Dendritic cell treated with granulocyte-macrophage colony-stimulating factor and Interleukin-4, amounts not matched to agents 40 ng/mL and 50 ng/mL, for 4 days (primary cell): ENCODE results near the gene HOXA6.

Source experiments
- H3K27ac Mint-ChIP-seq: one replicate; pipeline ENCODE4 v1.8.0; 2022; ENCODE audit warnings: mild to moderate bottlenecking, mixed read lengths
- H3K27me3 Mint-ChIP-seq: one replicate; pipeline ENCODE4 v1.8.0; 2022; ENCODE audit warnings: mild to moderate bottlenecking, mixed read lengths
- H3K36me3 Mint-ChIP-seq: one replicate; pipeline ENCODE4 v1.8.0; 2022; ENCODE audit warnings: low read depth, mixed read lengths
- H3K4me1 Mint-ChIP-seq: one replicate; pipeline ENCODE4 v1.8.0; 2022; ENCODE audit warnings: low read depth, mixed read lengths
- H3K4me3 Mint-ChIP-seq: one replicate; pipeline ENCODE4 v1.8.0; 2022; ENCODE audit warnings: mild to moderate bottlenecking, moderate library complexity, mixed read lengths
- H3K9me3 Mint-ChIP-seq: one replicate; pipeline ENCODE4 v1.8.0; 2022; ENCODE audit warnings: mixed read lengths
- intact Hi-C: fragments of 100-400 bp; cut with micrococcal nuclease; formaldehyde crosslinking; loops from one replicate; pipeline ENCODE4 v1.15.0; 2022

HOXA6 gene

DNA sequence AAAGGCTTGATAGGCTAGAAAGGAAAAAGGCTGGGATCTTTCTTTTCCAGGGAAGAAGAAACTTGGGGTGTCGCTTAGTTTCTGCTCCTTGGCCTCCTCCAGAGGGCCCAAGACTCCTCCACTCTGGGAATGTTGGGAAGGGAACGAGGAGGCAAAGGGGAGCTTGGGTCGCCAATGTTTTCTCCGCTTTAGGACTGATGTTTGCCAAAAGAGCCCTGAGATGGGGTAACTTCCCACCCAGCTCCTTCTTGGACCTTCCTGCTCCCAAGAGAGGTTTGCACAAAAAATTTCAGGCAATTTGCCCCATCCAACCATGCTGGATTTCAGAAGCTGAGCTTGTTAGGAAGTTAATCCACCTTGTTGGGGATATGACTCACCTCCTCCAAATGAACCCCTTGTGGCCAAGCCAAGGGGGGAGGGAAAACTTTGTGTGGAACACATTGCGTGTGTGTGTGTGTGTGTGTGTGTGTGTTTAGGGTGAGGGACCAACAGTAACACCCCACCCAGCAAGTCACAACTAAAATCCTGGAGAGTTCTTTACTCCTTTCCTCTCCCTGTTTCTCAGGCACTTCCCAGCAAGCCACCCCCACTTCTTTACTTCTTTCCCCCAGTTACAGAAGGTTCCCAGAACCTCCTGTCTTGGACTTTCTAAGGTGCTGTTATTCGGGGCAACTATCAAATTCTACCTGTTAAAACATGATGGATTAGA, 36.4 kb downstream of the HOXA6 start:
- H3K36me3 Mint-ChIP-seq = peaks cover 6% of the 10 kb centered on the region
- intact Hi-C loops = no loop called here
- peaks cover 16% of the 10 kb centered on the region for H3K27me3 Mint-ChIP-seq
- no peak overlapping the region for H3K4me3 Mint-ChIP-seq
- no peak overlapping the region for H3K27ac Mint-ChIP-seq
- peaks cover 8% of the 10 kb centered on the region for H3K9me3 Mint-ChIP-seq
- no peaks in the 10 kb centered on the region for H3K4me1 Mint-ChIP-seq

DNA sequence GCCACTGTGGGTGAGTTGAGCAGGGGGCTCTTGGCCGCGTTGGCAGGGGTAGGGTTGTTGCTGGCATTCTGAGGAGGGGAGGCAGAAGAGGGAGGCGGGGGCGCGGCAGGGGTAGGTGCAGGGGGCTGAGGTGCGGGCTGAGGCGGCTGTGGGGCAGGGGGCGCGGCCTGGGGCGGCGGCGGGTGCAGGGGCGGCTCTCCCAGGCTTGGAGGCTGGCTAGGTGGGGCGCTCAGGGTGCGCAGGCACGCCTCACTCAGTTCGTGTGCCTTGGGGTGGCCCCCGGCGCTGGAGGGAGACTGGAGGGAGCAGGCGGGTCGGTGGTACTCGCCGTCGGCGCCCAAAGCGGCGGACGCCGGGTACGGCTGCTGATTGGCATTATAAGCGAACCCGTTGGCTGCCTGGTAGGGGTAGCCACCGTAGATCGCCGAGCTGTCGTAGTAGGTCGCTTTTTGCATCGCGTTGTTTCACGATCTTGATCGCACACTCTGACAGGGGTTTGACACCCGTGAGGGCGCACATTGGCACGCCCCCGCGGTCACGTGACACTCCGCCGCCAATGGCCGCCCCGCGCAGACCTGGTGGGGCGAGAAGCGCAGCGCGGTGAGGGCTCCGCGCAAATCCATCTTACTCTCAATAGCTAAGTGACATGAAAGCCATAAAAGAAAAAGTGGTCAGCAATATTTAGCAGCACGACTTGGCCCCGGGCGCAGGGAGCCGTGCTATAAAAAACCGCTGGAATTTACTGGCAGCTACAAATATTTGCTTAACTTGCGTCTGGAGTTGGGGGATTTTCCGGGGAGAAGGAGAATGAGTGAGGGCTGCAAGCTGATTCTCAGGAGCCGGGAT, 37.2 kb downstream of the HOXA6 start:
- Mint-ChIP-seq H3K36me3 (peaks cover 6% of the 10 kb centered on the region), H3K27me3 (peaks cover 24% of the 10 kb centered on the region), H3K4me1 (no peaks in the 10 kb centered on the region), H3K4me3 (no peak overlapping the region), H3K9me3 (peaks cover 8% of the 10 kb centered on the region), H3K27ac (no peak overlapping the region)
- intact Hi-C loops = no loop called here

DNA sequence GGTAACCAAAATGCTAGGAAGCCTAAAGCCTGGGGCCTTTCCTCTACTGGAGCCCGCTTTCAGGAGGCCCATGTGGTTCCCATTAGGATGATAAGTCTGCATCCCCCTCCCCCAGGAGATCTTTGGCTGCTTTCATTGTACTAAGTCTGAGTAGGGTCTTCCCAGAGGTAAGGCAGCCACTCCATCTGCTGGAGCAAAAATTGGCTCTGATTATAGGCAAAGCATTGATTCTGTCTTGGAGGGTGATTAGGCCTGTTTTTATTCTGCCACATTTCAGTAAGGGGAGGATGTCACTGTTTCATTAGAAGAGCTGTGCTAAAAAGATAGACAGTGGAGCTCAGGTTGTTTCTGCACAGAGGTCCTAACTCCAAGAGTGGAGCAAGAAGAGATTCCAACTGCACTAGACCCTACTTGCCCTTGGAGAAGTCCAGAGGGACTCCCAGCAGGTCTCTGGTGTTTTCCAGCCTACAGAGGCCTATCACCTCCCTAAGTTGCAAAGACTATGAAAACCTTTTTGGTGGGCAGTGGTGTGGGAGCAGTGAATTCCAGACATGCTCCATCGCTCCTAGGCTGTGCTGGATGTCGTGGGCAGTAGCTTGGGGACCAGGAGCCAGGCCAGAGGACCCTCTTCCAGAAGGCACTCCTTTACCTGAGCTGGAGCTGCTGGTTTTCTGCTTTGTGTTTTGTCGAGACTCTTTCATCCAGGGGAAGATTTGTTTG, 37.9 kb downstream of the HOXA6 start:
- H3K27me3 Mint-ChIP-seq = peaks cover 30% of the 10 kb centered on the region
- H3K4me3 Mint-ChIP-seq = no peak overlapping the region
- no peaks in the 10 kb centered on the region for H3K4me1 Mint-ChIP-seq
- no peak overlapping the region for H3K27ac Mint-ChIP-seq
- peaks cover 6% of the 10 kb centered on the region for H3K36me3 Mint-ChIP-seq
- intact Hi-C loops = no loop called here
- H3K9me3 Mint-ChIP-seq = peaks cover 8% of the 10 kb centered on the region

DNA sequence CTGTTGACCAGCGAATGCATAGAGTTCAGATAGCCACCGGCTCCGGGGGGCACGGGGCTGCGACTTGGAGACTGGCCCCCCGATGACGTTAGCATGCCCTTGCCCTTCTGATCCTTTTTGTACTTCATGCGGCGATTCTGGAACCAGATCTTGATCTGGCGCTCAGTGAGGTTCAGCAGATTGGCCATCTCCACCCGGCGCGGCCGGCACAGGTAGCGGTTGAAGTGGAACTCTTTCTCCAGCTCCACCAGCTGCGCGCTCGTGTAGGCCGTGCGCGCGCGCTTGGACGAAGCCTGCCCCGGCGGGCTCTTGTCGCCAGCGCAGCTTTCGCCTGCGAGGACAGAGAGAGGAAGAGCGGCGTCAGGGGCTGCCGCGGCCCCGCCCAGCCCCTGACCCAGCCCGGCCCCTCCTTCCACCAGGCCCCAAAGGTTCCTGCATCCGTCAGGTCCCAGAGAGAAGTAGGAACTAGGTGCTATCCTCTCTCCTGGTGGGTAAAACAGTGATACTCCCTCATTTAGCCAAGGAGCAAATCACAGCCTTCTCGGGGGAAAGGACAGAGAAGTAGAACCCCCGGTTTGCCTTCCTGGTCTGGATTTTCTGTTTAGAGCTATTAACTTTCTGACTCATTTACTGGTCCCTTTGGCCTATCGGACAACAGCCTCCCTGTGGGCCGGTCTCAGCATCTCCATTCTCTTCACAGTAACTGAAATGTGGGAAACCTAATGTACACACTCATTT, 39.0 kb downstream of the HOXA6 start:
- Mint-ChIP-seq H3K9me3 (peaks cover 8% of the 10 kb centered on the region), H3K4me1 (peaks cover 9% of the 10 kb centered on the region), H3K4me3 (no peak overlapping the region), H3K27me3 (peaks cover 41% of the 10 kb centered on the region), H3K27ac (no peak overlapping the region), H3K36me3 (peaks cover 9% of the 10 kb centered on the region)
- intact Hi-C loops = no loop called here

DNA sequence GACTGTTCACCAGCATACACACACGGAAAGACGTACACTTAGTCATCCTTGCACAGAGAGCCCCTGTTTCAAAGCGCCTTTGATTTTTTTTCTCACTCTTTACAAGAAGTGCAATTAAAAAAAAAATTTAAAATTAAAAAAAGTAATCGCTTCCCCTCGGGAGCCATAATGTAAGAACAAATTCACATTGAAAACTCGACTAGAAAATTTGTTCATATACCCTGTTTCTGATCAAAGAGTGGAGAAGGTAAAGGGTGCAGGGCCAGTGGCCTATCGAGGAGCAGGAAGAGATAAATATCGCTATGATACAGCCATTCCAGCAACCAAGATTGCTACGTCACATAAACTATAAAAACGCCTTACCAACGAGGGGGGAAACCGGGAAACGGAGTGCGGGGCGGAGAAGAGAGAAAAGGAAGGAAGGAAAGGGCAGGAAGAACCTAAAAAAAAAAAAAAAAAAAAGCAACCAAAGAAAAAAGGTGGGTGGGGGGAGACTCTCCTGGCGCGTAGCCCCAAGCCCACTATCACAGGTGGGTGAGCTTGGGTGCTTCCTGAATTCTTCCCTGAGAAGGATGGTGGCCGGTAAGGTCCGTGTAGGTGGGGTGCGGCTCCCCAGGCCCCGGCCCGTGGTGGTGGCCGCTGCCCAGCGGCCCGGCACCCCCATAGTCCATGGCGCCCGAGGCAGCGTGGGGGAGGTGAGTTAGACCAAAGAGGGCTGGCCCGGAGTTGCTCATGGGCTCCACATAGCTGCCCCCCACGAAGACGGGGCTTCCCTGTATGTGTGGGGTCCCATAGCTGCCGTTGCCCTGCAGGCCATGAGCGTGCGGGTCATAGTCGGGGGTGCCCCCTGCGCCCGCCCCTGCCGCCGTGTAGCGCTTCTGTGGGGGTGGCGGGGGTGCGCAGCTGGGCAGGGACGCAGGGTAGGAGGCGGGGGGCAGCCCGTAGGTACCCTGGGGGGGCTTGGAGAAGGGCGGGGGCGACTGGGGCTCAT, 39.9 kb downstream of the HOXA6 start:
- intact Hi-C loops = no loop called here
- peaks cover 8% of the 10 kb centered on the region for H3K9me3 Mint-ChIP-seq
- H3K27me3 Mint-ChIP-seq = peaks cover 47% of the 10 kb centered on the region
- peaks cover 12% of the 10 kb centered on the region for H3K36me3 Mint-ChIP-seq
- H3K4me3 Mint-ChIP-seq = no peak overlapping the region
- H3K4me1 Mint-ChIP-seq = peaks cover 17% of the 10 kb centered on the region
- H3K27ac Mint-ChIP-seq = no peak overlapping the region

DNA sequence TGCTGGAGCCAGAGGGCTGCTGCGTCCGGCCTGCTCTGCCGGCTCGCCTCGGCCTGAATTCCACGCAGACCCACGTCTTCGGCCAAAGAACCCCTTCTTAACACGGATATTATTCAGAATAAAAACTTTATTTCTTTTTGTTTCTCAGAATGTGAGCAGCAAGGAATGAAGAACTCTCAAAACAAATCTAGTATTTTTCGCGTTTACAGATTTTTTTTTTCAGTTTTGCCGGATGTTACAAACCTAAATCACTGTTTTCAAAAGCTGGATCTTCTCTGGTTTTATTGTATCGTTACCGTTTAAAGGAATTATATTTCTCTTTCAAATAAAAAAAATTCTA, 40.7 kb downstream of the HOXA6 start:
- H3K36me3 Mint-ChIP-seq = peaks cover 15% of the 10 kb centered on the region
- peaks cover 26% of the 10 kb centered on the region for H3K4me1 Mint-ChIP-seq
- H3K27me3 Mint-ChIP-seq = peaks cover 55% of the 10 kb centered on the region
- intact Hi-C loops = no loop called here
- H3K27ac Mint-ChIP-seq = no peak overlapping the region
- H3K4me3 Mint-ChIP-seq = no peak overlapping the region
- H3K9me3 Mint-ChIP-seq = peaks cover 8% of the 10 kb centered on the region

DNA sequence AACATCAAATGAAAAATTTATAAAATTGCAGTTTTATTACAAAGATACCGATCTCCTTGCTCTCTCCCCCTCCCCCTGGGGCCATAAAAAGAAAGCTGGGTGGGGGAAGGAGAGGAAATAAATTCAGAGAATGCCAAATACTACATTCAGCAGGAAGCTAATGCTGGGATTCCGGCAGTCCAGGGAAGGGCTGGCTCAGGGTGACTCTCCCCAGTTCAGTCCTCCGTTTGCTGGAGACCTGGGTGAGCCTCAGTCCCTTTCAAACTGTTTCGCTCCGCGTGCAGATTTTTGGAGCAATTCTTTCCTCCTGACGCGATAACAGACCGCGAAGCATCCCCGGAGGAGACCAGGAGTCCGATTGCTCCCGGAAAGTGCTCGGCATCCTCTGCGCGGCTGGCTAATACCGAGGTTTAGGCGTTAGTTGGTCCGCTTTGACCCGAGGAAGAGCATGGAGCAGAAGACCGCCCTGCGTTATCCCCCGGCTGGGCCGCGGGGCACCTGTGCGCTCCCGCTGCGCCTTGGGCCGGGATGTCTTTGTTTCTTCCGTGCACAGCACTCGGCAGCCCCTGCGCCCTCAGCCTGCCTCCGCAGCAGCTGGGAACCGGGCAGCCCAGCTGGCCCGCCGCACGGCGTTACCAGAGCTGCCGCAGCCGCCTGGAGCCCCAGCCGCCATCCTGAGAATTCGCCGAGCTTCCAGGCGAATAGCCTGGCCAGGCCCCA, 41.2 kb downstream of the HOXA6 start:
- H3K4me1 Mint-ChIP-seq = peaks cover 31% of the 10 kb centered on the region
- H3K27ac Mint-ChIP-seq = no peak overlapping the region
- intact Hi-C loops = no loop called here
- peaks cover 8% of the 10 kb centered on the region for H3K9me3 Mint-ChIP-seq
- H3K36me3 Mint-ChIP-seq = peaks cover 20% of the 10 kb centered on the region
- H3K27me3 Mint-ChIP-seq = peaks cover 60% of the 10 kb centered on the region
- no peak overlapping the region for H3K4me3 Mint-ChIP-seq

DNA sequence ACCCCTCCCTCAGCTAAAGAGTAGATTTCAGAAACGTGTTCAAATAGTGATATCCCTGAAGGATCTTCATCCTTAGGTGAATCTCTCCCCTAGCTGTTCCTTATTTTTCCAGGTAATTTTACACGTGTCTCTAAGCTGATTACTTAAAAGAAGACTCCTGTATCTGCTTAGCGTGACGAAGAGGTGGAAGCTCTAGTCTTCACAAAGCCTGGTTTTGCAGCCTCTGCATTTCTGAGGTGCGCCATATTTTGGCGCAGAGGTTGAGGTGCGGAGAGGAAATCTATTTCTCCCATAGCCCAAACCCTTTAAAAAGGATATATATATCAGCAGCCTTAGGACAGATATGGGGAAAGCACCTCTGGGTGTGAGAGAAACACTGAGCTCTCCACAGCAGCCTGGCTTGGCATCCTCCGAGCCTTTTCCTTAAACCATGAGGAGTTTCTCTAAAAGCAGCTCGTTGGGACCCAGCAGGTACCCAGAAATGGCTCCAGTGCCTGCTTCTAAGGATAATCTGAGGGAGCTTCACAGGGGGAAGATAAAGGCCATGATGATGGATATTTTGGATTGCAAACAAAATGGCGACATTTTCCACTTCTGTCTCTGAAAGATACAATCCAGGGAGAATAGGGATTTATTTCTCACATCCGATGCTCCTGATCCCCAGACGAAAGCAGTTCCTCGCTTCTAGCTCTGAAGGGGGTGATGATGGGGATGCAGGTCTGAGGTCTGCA, 42.1 kb downstream of the HOXA6 start:
- Mint-ChIP-seq H3K4me3 (no peak overlapping the region), H3K27ac (no peak overlapping the region), H3K4me1 (peaks cover 40% of the 10 kb centered on the region), H3K27me3 (peaks cover 67% of the 10 kb centered on the region), H3K9me3 (peaks cover 8% of the 10 kb centered on the region), H3K36me3 (peaks cover 29% of the 10 kb centered on the region)
- intact Hi-C loops = no loop called here

DNA sequence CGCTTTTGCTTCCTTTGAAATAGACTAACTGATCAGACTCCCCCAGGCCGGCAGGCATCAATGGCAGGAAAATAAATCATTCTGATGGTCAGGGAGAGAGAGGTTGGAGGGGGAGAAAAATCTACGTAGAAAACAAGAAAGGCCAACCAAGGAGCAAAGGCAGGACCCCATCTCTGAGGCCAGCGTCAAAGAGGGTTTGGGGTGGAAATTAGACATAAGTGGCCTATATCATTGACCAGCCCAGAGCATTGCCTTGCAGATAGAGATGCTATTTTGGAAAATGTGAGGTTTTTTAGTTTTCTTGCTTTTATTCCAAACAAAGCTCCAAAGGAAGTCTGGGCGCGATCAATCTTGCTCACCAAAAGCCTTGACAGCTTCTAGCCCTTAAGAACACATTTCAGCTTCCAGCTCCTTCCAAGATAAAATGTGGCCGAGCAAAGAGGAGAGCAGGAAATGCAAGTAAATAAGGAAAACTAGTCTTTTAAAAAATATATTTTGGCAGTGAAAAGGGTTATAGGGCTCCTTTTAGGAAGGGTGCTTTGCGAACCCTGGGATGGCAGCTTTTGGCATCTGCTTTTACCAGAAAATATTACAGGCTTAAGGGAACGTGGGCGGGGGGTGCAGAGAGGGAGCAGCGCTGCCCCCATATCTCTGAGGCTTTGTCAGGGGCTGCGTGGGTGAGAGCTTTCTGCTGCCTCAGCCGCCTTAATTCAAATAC, 43.1 kb downstream of the HOXA6 start:
- H3K4me1 Mint-ChIP-seq = peaks cover 48% of the 10 kb centered on the region
- intact Hi-C loops = no loop called here

DNA sequence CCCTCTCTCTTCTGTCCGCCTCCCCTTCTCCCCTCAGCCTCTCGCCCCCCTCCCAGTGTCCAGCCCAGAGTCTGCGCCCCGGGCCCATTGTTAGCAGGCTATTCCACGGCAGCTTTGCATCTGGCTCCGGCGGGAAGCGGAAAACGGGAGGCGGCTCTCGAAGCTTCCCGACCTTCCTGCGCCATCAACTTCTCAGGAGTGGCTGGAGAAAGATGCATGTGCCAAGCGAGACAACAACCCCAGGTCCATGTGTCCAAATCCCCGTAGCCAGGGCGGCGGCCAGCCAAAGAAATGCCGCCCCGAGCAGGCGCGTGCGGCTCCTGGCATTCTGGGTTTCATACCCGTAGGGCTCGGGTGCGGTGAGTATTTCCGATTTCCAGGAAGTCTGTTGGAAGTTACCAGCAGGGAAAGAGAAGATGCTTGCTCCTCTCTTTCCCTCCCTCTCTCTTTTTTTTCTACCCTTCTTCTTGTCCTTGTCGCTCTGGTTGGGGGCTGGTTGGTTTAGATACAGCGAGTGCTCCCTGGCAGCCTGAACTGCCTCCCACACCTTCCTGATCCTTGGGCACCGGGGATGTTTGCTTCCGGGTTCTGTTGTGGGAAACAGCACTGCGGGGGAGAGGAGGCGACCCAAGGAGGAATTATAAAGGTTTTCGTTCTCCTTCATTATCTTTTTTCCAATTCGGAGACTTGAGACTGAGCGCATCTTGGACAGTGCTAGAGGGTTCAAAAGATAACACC, 43.9 kb downstream of the HOXA6 start:
- intact Hi-C loops = no loop called here
- H3K4me1 Mint-ChIP-seq = peaks cover 56% of the 10 kb centered on the region
- H3K4me3 Mint-ChIP-seq = no peak overlapping the region
- H3K27me3 Mint-ChIP-seq = peaks cover 82% of the 10 kb centered on the region
- peaks cover 8% of the 10 kb centered on the region for H3K9me3 Mint-ChIP-seq
- no peak overlapping the region for H3K27ac Mint-ChIP-seq
- H3K36me3 Mint-ChIP-seq = peaks cover 47% of the 10 kb centered on the region

More for the DNA sequence above, 43.1 kb downstream of the HOXA6 start:
- Mint-ChIP-seq H3K27ac (no peak overlapping the region), H3K36me3 (peaks cover 38% of the 10 kb centered on the region), H3K27me3 (peaks cover 73% of the 10 kb centered on the region), H3K4me3 (no peak overlapping the region), H3K9me3 (peaks cover 8% of the 10 kb centered on the region)
